Fibroblast of skin of scalp (primary cell): Measurements from ENCODE around the gene KCNJ13.
A peak's percentile ranks its signal among the peaks of the same experiment; 100 is the strongest.
"Not testable (repeated sequence)": the region's sequence is repeated elsewhere in the genome, so short reads cannot be mapped to it uniquely, and the experiment has no call there.

Experiments
- DNase-seq: peaks from one replicate; pipeline ENCODE4 v3.0.0-alpha.2; 2013

Gene KCNJ13

DNA sequence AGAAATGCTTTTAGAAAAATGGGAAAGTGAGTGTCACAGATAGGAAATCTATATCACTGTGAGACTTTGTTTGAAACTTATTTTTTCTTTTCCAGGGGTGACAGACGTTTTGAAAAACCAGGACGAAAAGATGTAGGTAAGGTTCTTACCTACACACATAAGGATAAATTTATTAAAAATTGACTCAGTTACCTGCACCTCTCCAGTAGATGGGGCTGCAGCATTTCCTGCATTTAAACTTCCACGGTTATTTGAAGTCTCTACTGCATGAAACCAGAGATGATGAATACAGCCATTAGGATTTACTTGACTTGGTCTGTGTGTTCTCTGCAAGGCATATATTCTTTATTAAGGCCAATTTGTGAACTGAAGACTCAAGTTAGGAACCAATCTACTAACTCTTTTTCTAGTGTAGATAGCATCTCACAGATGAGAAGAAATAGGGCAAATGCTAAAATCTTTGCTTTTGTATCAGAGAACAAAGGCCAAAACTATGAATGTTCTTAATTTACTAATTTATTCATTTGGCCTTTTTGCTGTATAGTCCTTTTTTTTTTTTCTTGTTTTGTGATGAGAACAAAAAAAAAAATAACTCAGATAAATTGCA lies 15.0 kb downstream of the KCNJ13 start:
- DNase-seq = peak; percentile 15

DNA sequence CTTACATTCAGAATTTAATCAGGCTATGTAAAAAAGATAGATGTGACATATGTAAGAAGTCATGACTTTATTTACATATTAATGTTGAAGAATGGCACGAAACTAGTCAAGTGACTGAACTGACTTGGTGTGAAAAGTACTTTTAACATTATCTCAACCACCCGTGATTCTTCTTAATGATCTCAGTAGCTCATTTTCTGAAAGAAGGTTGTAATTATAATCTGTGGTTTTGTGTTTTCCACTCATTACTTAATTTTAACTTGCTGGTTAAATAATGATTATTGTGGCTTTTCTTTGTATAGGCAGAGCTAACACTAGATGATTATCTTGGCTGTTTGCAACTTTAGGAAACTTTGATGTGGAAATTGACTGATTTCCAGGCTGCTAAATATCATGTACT lies 18.5 kb downstream of the KCNJ13 start:
- no peak for DNase-seq

DNA sequence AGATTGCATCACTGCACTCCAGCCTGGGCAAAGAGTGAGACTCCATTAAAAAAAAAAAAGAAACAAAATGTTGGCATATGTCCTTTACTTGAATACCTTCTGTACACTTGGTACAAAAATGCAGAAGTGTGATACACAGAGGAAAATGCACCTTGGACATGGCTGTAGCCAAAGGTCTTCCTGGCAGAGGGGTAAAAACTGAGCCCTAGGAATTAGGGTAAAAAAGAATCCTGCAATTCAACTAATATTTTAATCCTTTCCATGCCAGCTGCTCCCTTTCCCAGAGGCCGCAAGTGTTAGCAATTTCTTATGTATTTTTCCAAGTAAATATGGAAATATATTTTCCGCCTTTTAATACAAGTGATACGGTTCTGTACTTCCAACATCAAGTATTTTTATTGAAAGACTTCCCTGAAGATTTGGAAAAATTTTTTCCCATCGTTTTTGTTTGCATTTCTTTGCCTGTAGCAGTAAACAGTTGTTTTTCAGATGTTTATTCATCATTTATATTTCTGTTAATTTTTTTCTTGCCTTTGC lies 26.2 kb downstream of the KCNJ13 start:
- DNase-seq = no peak

DNA sequence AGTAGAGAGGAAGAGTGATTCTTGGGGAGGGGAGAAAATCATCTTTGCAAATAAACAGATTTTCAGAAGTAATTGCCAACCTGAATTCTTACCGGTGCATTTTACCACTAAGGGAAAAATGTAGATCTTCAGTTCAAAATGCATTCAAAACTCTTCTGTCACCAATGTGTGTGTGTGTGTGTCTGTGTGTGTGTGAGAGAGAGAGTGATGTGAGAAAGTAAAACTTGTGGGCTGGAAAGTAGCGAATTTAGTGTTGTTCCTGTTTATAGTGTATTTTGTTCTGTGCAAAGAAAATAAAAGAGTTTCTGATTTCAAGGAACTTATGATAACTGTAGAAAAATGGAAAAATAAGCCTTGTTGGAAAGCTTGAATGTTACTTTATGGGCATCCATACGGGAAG lies 27.0 kb downstream of the KCNJ13 start:
- no peak for DNase-seq

DNA sequence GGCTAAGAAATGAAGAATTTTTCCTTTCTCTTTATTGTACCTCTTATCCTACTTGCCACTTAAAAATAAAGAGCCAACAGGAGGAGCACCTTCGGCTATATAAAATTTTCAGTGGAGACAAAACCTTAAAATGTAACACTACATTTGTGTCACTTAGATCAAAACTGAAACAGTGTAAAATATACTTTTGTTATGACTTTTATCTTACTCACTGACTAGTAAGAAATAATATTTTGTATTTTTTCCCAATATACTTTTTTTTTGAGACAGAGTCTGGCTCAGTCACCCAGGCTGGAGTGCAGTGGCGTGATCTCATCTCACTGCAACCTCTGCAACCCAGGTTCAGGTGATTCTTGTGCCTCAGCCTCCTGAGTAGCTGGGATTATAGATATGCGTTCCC lies 28.3 kb downstream of the KCNJ13 start:
- no peak for DNase-seq

DNA sequence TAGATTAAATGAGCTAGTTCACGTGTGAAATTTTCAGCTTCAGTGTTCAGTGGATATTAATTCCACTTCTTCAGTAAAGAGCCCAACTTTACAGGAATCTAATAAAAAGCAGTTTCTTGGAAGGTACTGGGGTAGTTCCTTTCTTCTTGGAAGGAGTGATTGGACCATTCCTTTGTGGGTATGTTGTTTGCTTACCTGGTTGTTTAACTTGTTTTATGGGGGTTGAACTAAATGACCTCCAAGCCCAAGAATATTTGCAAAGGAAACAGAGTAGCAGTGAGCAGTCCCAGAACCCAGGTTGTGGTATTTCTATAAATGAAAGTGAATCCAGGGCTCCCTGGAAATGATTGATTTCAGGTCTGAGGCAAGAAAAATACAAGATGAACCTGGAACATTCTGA lies 31.4 kb downstream of the KCNJ13 start:
- DNase-seq = no peak

DNA sequence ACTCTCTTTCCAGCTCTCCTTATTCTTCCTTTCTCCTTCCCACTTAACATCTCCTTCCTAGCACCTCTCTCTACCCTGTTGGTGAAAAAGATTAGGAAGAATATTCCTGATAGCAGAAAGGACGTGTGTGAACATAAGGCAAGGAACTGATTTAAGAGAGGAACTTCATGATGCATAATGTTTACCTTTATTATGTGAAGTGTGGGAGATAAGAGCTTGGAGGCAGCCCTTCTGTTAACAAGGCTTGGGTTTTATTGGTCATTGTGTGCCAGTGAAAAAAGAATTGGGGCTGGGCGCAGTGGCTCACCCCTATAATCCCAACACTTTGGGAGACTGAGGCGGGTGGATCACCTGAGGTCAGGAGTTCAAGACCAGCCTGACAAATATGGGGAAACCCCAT lies 34.4 kb downstream of the KCNJ13 start:
- DNase-seq = no peak

DNA sequence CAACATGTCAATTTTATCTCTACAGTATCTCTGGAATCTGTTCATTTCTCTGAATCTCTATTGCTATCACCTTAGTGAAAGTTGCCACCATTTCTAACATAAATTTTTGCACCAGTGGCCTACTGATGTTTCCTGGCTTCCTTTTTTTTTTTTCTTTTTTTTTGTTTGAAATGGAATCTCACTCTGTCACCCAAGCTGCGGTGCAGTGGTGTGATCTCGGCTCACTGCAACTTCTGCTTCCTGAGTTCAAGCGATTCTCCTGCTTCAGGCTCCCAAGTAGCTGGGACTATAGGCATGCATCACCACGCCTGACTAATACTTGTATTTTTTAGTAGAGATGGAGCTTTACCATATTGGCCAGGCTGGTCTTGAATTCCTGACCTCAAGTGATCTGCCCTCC lies 35.1 kb downstream of the KCNJ13 start:
- no peak for DNase-seq

DNA sequence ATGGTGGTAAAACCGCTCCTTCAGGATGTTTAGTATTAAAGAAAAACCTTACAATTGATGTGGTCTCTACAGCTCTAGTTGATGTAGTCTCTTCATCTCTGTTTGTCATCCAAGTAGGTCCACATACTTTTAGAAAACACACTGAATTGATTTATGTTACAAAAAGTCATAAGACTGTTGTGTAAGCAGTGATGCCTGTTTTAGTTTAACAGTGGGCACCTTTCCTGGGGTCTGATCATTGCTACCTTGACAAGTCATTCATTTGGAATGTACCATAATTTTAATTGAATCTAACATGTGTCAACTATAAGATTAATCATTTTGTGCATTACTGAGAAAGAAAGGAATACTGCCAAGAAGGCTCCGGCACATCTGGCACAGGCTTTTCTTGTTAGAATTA lies 44.9 kb downstream of the KCNJ13 start:
- peak; percentile 2 for DNase-seq

DNA sequence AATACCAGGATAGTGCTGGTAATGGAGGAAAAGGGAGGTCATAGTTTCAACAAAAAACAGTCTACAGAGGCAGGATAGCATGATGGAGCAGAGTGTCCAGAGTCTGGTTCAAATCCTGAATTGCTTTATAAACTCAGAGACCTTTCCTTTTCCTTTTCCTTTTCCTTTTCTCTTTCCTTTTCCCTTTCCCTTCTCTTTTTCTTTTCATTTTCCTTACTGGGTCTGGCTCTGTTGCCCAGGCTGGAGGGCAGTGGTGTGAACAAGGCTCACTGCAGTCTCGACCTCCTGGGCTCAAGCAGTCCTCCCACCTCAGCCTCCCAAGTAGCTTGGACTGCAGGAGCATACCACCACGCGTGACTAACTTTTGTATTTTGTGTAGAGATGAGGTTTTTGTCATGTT lies 47.6 kb downstream of the KCNJ13 start:
- no peak for DNase-seq

DNA sequence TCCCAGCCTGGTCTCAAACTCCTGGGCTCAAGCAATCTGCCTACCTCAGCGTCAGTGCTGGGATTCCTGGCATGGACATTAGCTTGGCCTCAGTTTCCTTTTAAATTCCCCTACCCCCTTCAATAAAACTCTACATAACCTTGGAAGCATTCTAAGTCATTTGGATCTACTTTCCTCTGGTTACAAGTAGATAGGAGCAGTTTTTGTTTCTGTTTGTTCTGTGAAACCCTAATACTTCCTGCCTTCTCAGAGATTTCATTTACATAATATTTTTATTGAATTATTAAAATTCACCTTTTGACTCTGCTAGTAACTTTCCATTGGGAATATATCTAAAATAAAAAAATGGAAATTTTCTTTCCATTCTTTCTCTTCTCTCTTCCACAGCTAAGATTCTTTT lies 53.3 kb downstream of the KCNJ13 start:
- no peak for DNase-seq

DNA sequence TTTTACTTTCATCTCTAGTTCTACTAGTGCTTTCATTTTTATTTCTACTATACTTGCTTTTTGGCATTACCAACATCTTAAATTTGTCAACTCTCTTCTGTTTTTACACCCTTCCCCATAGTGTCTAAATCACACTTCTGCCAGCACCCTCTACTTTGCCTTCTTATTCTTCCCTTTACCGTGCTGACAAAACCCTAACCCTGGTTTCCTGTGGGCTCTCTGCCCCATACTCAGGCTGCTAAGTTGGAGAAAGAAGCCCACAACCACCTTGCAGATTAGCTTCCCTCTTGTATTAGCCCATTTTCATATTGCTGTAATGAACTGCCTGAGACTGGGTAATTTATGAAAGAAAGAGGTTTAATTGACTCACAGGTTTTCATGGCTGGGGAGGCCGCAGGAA lies 54.5 kb downstream of the KCNJ13 start:
- no peak for DNase-seq

DNA sequence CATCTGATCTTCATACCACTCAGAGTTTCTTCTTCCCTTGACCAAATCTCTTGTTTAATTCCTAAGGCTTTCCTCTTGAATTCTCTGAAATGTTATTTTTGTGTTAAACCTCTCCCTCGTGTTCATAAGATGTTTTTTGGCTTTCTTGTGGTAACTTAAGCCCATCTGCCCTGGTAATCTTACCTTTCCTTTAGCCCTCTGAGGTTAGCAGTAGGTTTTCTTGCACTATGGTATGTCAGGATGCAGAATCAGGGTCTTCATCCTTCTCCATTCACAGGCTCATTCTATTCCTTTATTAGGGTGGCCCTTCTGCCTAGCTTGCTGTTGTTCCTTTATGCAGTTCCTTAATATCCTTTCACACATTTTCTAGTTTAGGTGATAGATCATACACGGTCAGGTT lies 55.1 kb downstream of the KCNJ13 start:
- DNase-seq = no peak

DNA sequence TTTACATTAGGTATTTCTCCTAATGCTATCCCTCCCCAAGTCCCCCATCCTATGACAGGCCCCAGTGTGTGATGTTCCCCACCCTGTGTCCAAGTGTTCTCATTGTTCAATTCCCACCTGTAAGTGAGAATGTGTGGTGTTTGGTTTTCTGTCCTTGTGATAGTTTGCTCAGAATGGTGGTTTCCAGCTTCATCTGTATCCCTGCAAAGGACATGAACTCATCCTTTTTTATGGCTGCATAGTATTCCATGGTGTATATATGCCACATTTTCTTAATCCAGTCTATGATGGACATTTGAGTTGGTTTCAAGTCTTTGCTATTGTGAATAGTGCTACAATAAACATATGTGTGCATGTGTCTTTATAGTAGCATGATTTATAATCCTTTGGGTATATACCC lies 56.3 kb downstream of the KCNJ13 start:
- not testable (repeated sequence) for DNase-seq
